ENCODE data around the gene KCNQ1. TPM values are rescaled to one million over a fixed set of nuclear protein-coding genes. Genes with fewer than 3 reads are reported as not detected.

The KCNQ1 gene
- total and polyA plus RNA-seq, 9 of the 15 experiments (the other 6 are each of a cell fraction or from before 2014, with no cell fraction given), result 0.44 TPM; not detected in 8

GRCh38 chr11:2714463-2714800 lies 269.6 kb downstream of the KCNQ1 start:
- Histone ChIP-seq H3K27ac (ENCODE audit: extremely low read depth, low read depth, low read length) (no peak overlapping the region), H3K4me3 (no peak overlapping the region), H4K20me1 (replicated peaks; ENCODE audit: control insufficient read depth, insufficient read depth, low read length) (peaks cover 2% of the 10 kb centered on the region; the same call in 1 of the 2 replicates), H3K27me3 (ENCODE audit: control insufficient read depth in 2 of 2, insufficient read depth in 2 of 2, low read length in 2 of 2) (peaks cover 2 to 56% of the 10 kb centered on the region in 2 experiments; a peak in 3 of 5 replicates), H3K9ac (ENCODE audit: insufficient read depth in 1 of 2, low read depth in 2 of 2, low read length in 2 of 2) (0 out of 4 replicates have a peak overlapping the region, but pooled peaks of 1 of the 2 experiments have one; percentile 23), H3K4me2 (ENCODE audit: insufficient read depth, low read length) (no peak overlapping the region), H3K9me3 (replicated peaks; ENCODE audit: control insufficient read depth, insufficient read depth, low read depth, low read length) (no peaks in the 10 kb centered on the region; the same call in 1 of the 2 replicates), H2AFZ (ENCODE audit: low read depth, low read length) (no peak overlapping the region), H3K4me1 (replicated peaks in 1 of 2; ENCODE audit: control insufficient read depth in 2 of 2, insufficient read depth in 2 of 2, low read length in 2 of 2) (peaks cover 0 to 6% of the 10 kb centered on the region in 2 experiments; a peak in 4 of 5 replicates), H3K9me1 (ENCODE audit: control insufficient read depth, insufficient read depth, low read length) (no peaks in the 10 kb centered on the region), H3K79me2 (ENCODE audit: control insufficient read depth, insufficient read depth, low read length) (no peaks in the 10 kb centered on the region), H3K36me3 (ENCODE audit: control insufficient read depth, insufficient read depth, low read length) (no peaks in the 10 kb centered on the region)
- no peak for ATAC-seq
- in situ Hi-C loops (cut with MboI) (no loop called here), intact Hi-C loops (cut with micrococcal nuclease) (no loop called here)
- WGBS (ENCODE audit: insufficient coverage, low coverage, missing lambda C conversion rate), result 7% methylated on average over 9 of the region's 9 CpGs
- no TSS peak for BruUV-seq (replicated peaks)
- ChIA-PET CTCF (ENCODE audit: low intra/inter-chr PET ratio) (no interaction called here), POLR2A (interaction anchor here (0.6 to 2.1 kb wide), 3 partner anchors 12 to 207 kb away, joined by 3 to 14 read pairs (median 4); no protein-coding TSS in a partner anchor)
- FAIRE-seq, result no peak
- no peak for TF ChIP-seq ZNF197 (CRISPR knock-in tag; IDR thresholded peaks at IDR 0.05; ENCODE audit: low read depth)
- TF ChIP-seq MYNN (IDR thresholded peaks at IDR 0.05), result no peak
- TF ChIP-seq MYNN (CRISPR knock-in tag; IDR thresholded peaks at IDR 0.05), result no peak
- TF ChIP-seq ZNF384 (IDR thresholded peaks at IDR 0.05; ENCODE audit: low read depth, low read length), result no peak
- TF ChIP-seq HMG20B (CRISPR knock-in tag; IDR thresholded peaks at IDR 0.05), result no peak
- TF ChIP-seq HDAC3 (IDR thresholded peaks at IDR 0.05; ENCODE audit: borderline replicate concordance, partially characterized antibody), result no peak
- no peak for TF ChIP-seq ZNF174 (CRISPR knock-in tag; IDR thresholded peaks at IDR 0.05)
- no peak for TF ChIP-seq ZFP30 (CRISPR knock-in tag; IDR thresholded peaks at IDR 0.05; ENCODE audit: borderline replicate concordance)
- no peak for TF ChIP-seq ZBTB7A (IDR thresholded peaks at IDR 0.05; ENCODE audit: borderline replicate concordance, control insufficient read depth, low read depth, low read length)
- no peak for TF ChIP-seq SREBF2 (CRISPR knock-in tag; IDR thresholded peaks at IDR 0.05)
- TF ChIP-seq GATAD2A (IDR thresholded peaks at IDR 0.05), result no peak
- TF ChIP-seq L3MBTL2 (IDR thresholded peaks at IDR 0.05), result no peak
- TF ChIP-seq ARID1B (IDR thresholded peaks at IDR 0.05), result no peak
- TF ChIP-seq MCM3 (IDR thresholded peaks at IDR 0.05), result no peak
- no peak for TF ChIP-seq POLR2G (IDR thresholded peaks at IDR 0.05; ENCODE audit: low read depth, low read length)
- TF ChIP-seq TBL1XR1 (IDR thresholded peaks at IDR 0.05; ENCODE audit: low read length in 2 of 2), result no peak
- no peak for TF ChIP-seq NEUROD1 (IDR thresholded peaks at IDR 0.05; ENCODE audit: borderline replicate concordance, low read depth, low read length, partially characterized antibody)
- no peak for TF ChIP-seq ESRRB (CRISPR knock-in tag; IDR thresholded peaks at IDR 0.05; ENCODE audit: borderline replicate concordance)
- TF ChIP-seq FOXO4 (CRISPR knock-in tag; IDR thresholded peaks at IDR 0.05), result no peak
- no peak for TF ChIP-seq SP1 (CRISPR knock-in tag; IDR thresholded peaks at IDR 0.05)
- no peak for DNase-seq (ENCODE audit: extremely low read depth in 1 of 4, low spot score in 3 of 4)
